DND-41 (cell line): ENCODE data around the gene STAG1.

Experiments
- ATAC-seq: fragments of 200-7000 bp; cut with Tn5 transposase; 3 replicates; pipeline ENCODE4 v1.9.1; 2021; ENCODE audit warnings: low read depth; ENCODE audit not compliant: insufficient read depth
- DNase-seq: peaks from one replicate; pipeline ENCODE4 v3.0.0-alpha.2; 2020
- H2AFZ ChIP-seq: 2 replicates; pipeline ENCODE4 v1.6.0; 2012; ENCODE audit warnings: low read depth, low read length
- H3K27ac ChIP-seq: 2 replicates; pipeline ENCODE4 v1.5.1; 2012; ENCODE audit warnings: low read length, inconsistent platforms
- H3K27me3 ChIP-seq: fragments of 200-600 bp; sonication (generic); 2 replicates; pipeline ENCODE4 v1.6.0; 2012; ENCODE audit warnings: low read length, mild to moderate bottlenecking, inconsistent platforms; ENCODE audit not compliant: insufficient read depth, poor library complexity
- H3K36me3 ChIP-seq: 2 replicates; pipeline ENCODE4 v1.5.1; 2012; ENCODE audit warnings: low read length, inconsistent platforms; ENCODE audit not compliant: insufficient read depth
- H3K4me1 ChIP-seq: 2 replicates; pipeline ENCODE4 v1.5.1; 2012; ENCODE audit warnings: mild to moderate bottlenecking, low read length; ENCODE audit not compliant: insufficient read depth
- H3K4me2 ChIP-seq: 2 replicates; pipeline ENCODE4 v1.6.0; 2012; ENCODE audit warnings: mild to moderate bottlenecking, moderate library complexity, low read length, inconsistent platforms; ENCODE audit not compliant: insufficient read depth
- H3K4me3 ChIP-seq, 2 experiments: fragments of 200-600 bp in 1 of 2; shearing (Covaris generic) in 1 of 2; 2 replicates each; pipeline ENCODE4 v1.5.1; 2012 to 2016; ENCODE audit warnings: inconsistent platforms in 2 of 2, low read length in 2 of 2, mild to moderate bottlenecking in 2 of 2, low read depth in 1 of 2, moderate library complexity in 1 of 2
- H3K79me2 ChIP-seq: 2 replicates; pipeline ENCODE4 v1.6.0; 2012; ENCODE audit warnings: low read length, inconsistent platforms; ENCODE audit not compliant: insufficient read depth
- H3K9ac ChIP-seq: 2 replicates; pipeline ENCODE4 v1.6.0; 2012; ENCODE audit warnings: low read depth, mild to moderate bottlenecking, inconsistent platforms, low read length, moderate library complexity
- H3K9me3 ChIP-seq: 2 replicates; pipeline ENCODE4 v1.5.1; 2012; ENCODE audit warnings: low read length, moderate library complexity, mild to moderate bottlenecking, inconsistent platforms; ENCODE audit not compliant: insufficient read depth, severe bottlenecking
- H4K20me1 ChIP-seq: 2 replicates; pipeline ENCODE4 v1.6.0; 2012; ENCODE audit warnings: low read length; ENCODE audit not compliant: insufficient read depth
- EZH2 ChIP-seq: IDR thresholded peaks from 3 replicates; pipeline ENCODE4 v1.6.1; 2012; ENCODE audit warnings: borderline replicate concordance, low read depth, mild to moderate bottlenecking, moderate library complexity, low read length, inconsistent platforms; ENCODE audit not compliant: severe bottlenecking
- TF ChIP-seq, protein P1 (sequence below): IDR thresholded peaks from 2 replicates; pipeline ENCODE4 v1.5.1; 2012; ENCODE audit warnings: borderline replicate concordance, low read length, moderate library complexity, mild to moderate bottlenecking; ENCODE audit not compliant: poor library complexity, severe bottlenecking; ENCODE audit errors: extremely low read depth

STAG1 gene

DNA sequence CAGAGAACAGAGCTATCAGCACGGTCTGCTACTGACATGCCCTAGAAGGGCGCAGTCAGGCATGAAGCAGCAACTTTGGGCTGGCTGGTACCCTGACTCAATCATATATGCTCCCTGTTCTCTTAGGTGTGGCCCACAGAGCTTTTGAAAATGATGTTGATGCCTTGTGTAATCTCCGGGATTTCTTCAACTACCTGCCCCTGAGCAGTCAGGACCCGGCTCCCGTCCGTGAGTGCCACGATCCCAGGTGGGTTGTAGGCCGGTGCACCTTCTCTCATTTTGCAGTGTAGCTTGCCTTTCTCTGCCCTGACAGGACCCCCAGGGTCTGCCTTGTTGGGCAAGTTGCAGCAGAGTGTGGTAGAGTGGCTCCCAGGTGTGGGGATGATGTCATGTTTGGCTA lies 454.4 kb downstream of the STAG1 start:
- TF ChIP-seq, protein P1, sequence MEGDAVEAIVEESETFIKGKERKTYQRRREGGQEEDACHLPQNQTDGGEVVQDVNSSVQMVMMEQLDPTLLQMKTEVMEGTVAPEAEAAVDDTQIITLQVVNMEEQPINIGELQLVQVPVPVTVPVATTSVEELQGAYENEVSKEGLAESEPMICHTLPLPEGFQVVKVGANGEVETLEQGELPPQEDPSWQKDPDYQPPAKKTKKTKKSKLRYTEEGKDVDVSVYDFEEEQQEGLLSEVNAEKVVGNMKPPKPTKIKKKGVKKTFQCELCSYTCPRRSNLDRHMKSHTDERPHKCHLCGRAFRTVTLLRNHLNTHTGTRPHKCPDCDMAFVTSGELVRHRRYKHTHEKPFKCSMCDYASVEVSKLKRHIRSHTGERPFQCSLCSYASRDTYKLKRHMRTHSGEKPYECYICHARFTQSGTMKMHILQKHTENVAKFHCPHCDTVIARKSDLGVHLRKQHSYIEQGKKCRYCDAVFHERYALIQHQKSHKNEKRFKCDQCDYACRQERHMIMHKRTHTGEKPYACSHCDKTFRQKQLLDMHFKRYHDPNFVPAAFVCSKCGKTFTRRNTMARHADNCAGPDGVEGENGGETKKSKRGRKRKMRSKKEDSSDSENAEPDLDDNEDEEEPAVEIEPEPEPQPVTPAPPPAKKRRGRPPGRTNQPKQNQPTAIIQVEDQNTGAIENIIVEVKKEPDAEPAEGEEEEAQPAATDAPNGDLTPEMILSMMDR, result no peak
- TF ChIP-seq EZH2, result no peak
- Histone ChIP-seq H3K9me3 (no peaks in the 10 kb centered on the region), H3K4me2 (no peak overlapping the region), H3K27me3 (no peaks in the 10 kb centered on the region), H3K27ac (no peak overlapping the region), H3K36me3 (peaks cover 88% of the 10 kb centered on the region), H3K9ac (no peak overlapping the region), H3K79me2 (no peaks in the 10 kb centered on the region), H3K4me3 (no peak overlapping the region), H4K20me1 (no peaks in the 10 kb centered on the region), H2AFZ (no peak overlapping the region), H3K4me1 (no peaks in the 10 kb centered on the region)
- ATAC-seq (no peak), DNase-seq (no peak)

DNA sequence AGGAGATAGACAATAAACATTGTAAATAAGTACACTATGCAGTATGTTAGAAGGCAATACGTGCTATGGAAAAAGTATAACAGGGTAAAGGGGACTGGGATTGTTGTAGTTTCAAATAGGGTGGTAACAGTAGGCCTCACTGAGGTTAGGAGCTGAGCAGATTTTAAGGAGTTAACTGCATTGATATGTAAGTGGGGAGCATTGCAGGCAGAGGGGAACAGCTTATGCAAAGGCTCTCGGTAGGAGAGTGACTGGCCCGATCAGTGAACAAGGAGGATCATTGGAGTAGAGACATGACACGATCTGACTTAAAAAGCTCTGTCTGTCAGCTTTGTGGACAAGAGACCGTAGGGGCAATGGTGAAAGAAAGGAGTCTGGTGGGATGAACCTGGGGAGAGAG lies 455.2 kb downstream of the STAG1 start:
- peaks cover 86% of the 10 kb centered on the region for H3K36me3 ChIP-seq
- DNase-seq, result no peak
- H3K27ac ChIP-seq, result no peak overlapping the region
- H3K9ac ChIP-seq, result no peak overlapping the region
- no peak for ATAC-seq
- no peaks in the 10 kb centered on the region for H3K27me3 ChIP-seq
- no peak overlapping the region for H3K4me2 ChIP-seq
- H3K79me2 ChIP-seq, result no peaks in the 10 kb centered on the region
- H3K4me1 ChIP-seq, result no peaks in the 10 kb centered on the region
- TF ChIP-seq EZH2, result no peak
- TF ChIP-seq, protein P1, result no peak
- H4K20me1 ChIP-seq, result no peaks in the 10 kb centered on the region
- H3K9me3 ChIP-seq, result no peaks in the 10 kb centered on the region
- H3K4me3 ChIP-seq, result no peak overlapping the region
- H2AFZ ChIP-seq, result no peak overlapping the region

DNA sequence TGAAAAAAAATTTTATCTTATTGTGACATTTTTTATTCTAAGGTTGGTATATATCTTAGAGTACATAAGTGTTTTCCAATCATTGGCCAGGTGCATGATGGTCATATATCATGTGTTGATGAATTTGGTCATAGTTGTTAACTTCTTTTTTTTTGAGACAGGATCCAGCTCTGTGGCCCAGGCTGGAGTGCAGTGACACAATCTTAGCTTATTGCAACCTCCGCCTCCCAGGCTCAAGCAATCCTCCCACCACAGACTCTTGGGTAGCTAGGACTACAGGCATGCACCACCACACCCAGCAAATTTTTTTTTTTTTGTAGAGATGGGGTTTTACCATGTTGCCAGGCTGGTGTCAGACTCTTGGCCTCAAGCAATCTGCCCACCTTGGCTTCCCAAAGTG lies 458.0 kb downstream of the STAG1 start:
- Histone ChIP-seq H2AFZ (no peak overlapping the region), H3K36me3 (peaks cover 65% of the 10 kb centered on the region), H3K27ac (no peak overlapping the region), H3K9me3 (no peaks in the 10 kb centered on the region), H3K79me2 (no peaks in the 10 kb centered on the region), H3K4me3 (no peak overlapping the region), H3K9ac (no peak overlapping the region), H3K4me2 (no peak overlapping the region), H4K20me1 (no peaks in the 10 kb centered on the region), H3K4me1 (no peaks in the 10 kb centered on the region), H3K27me3 (no peaks in the 10 kb centered on the region)
- DNase-seq, result no peak
- ATAC-seq, result no peak
- TF ChIP-seq EZH2, result no peak
- TF ChIP-seq, protein P1, result no peak

DNA sequence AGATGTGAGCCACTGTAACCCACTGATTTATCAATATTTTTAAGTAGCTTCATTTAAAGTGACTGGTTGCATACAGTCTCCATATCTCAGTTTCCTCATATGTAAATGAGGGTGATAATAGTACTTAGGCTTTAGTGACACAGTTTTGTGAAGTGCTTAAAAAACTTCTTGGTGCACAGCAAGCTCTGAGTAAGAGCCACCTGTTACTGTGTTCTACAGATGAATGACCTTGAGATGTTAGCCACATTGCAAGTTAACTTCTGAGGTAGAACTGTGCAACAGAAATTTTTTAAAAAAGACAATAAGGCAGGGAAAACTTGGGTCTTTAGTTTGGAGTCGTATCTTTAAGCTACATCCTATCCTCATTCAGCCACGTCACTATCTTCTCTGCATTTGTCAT lies 458.9 kb downstream of the STAG1 start:
- Histone ChIP-seq H3K36me3 (peaks cover 56% of the 10 kb centered on the region), H3K9me3 (no peaks in the 10 kb centered on the region), H3K27ac (no peak overlapping the region), H3K4me1 (no peaks in the 10 kb centered on the region), H4K20me1 (no peaks in the 10 kb centered on the region), H3K79me2 (no peaks in the 10 kb centered on the region), H2AFZ (no peak overlapping the region), H3K4me2 (no peak overlapping the region), H3K27me3 (no peaks in the 10 kb centered on the region), H3K4me3 (no peak overlapping the region), H3K9ac (no peak overlapping the region)
- TF ChIP-seq, protein P1, result no peak
- no peak for TF ChIP-seq EZH2
- ATAC-seq (no peak), DNase-seq (no peak)
